HepG2 (cell line): ENCODE measurements around the gene SLC2A6. TPM values are rescaled to one million over a fixed set of nuclear protein-coding genes. Genes with fewer than 3 reads are reported as not detected.

ENCODE experiments used
- ATF7 ChIP-seq, 2 experiments: fragments of 450-650 bp in 1 of 2; sonication (generic) in 1 of 2; formaldehyde crosslinking in 1 of 2; IDR thresholded peaks; 2 replicates each; pipeline versions ENCODE4 v1.4.0 to v1.6.1; 2016 to 2020; ENCODE audit warnings: antibody characterized with exemption in 1 of 2, mild to moderate bottlenecking in 1 of 2, missing genetic modification reagents in 1 of 2
- CBFB ChIP-seq: sonication (generic); formaldehyde crosslinking; IDR thresholded peaks from 2 replicates; pipeline ENCODE4 v1.4.0; 2020; ENCODE audit warnings: missing genetic modification reagents
- MEF2D ChIP-seq: sonication (generic); formaldehyde crosslinking; IDR thresholded peaks from 2 replicates; pipeline ENCODE4 v1.5.1; 2020; ENCODE audit warnings: mild to moderate bottlenecking, missing genetic modification reagents
- NPAS2 ChIP-seq: sonication (generic); formaldehyde crosslinking; IDR thresholded peaks from 2 replicates; pipeline ENCODE4 v1.8.0; 2022; ENCODE audit warnings: mild to moderate bottlenecking, missing genetic modification reagents, borderline replicate concordance
- NR1H2 ChIP-seq: sonication (generic); formaldehyde crosslinking; IDR thresholded peaks from 2 replicates; pipeline ENCODE4 v1.8.1; 2022; ENCODE audit warnings: low read depth, missing genetic modification reagents, borderline replicate concordance
- NR2F1 ChIP-seq, 2 experiments: fragments of 450-650 bp in 1 of 2; formaldehyde crosslinking in 1 of 2; IDR thresholded peaks; 2 replicates each; pipeline versions ENCODE4 v1.5.0 to v1.6.1; 2016 to 2020; ENCODE audit warnings: mild to moderate bottlenecking in 1 of 2, missing compliant biosample characterization in 1 of 2, missing genetic modification reagents in 1 of 2, moderate library complexity in 1 of 2
- PAF1 ChIP-seq: IDR thresholded peaks from 2 replicates; pipeline ENCODE4 v1.6.1; 2016; ENCODE audit warnings: missing genetic modification reagents, missing compliant biosample characterization
- PRPF4 ChIP-seq: fragments of 200-400 bp; formaldehyde crosslinking; IDR thresholded peaks from 2 replicates; pipeline ENCODE4 v1.6.1; 2016; ENCODE audit warnings: low read length, low read depth; ENCODE audit not compliant: poor library complexity, severe bottlenecking
- ZNF225 ChIP-seq: sonication (generic); formaldehyde crosslinking; IDR thresholded peaks from 2 replicates; pipeline ENCODE4 v1.4.0; 2020; ENCODE audit warnings: mild to moderate bottlenecking, missing genetic modification reagents
- ZNF451 ChIP-seq: sonication (generic); formaldehyde crosslinking; IDR thresholded peaks from 2 replicates; pipeline ENCODE4 v1.5.0; 2020; ENCODE audit warnings: mild to moderate bottlenecking, missing genetic modification reagents
- ZNF616 ChIP-seq: sonication (generic); formaldehyde crosslinking; IDR thresholded peaks from 2 replicates; pipeline ENCODE4 v1.5.0; 2020; ENCODE audit warnings: low read depth, mild to moderate bottlenecking, missing genetic modification reagents
- ZNF773 ChIP-seq: sonication (generic); formaldehyde crosslinking; IDR thresholded peaks from 2 replicates; pipeline ENCODE4 v1.4.0; 2020; ENCODE audit warnings: missing genetic modification reagents, borderline replicate concordance
- ZNF776 ChIP-seq: sonication (generic); formaldehyde crosslinking; IDR thresholded peaks from 2 replicates; pipeline ENCODE4 v1.4.0; 2020; ENCODE audit warnings: mild to moderate bottlenecking, missing genetic modification reagents
- ZNF850 ChIP-seq: sonication (generic); formaldehyde crosslinking; conservative IDR thresholded peaks from 2 replicates; pipeline ENCODE4 v1.9.0; 2021; ENCODE audit warnings: mild to moderate bottlenecking, missing genetic modification reagents
- polyA plus RNA-seq, 8 experiments: library from polyadenylated mRNA; depleted of rRNA in 3 of 8; stranded (reverse) in 7 of 8; unstranded in 1 of 8; fragments of >200 nt; fragmentation: Illumina TruSeq in 4 of 8; extraction: Trizol in 4 of 8; gene quantifications; 2 replicates each; pipeline versions ENCODE4 v1.2.1 to v1.2.3, GENCODE V29; 2011 to 2016; ENCODE audit warnings: low read depth in 4 of 8, missing spikeins in 1 of 8, mixed read lengths in 1 of 8; ENCODE audit not compliant: insufficient read depth in 1 of 8
- total RNA-seq, 5 experiments: library from RNA; depleted of rRNA; stranded (reverse); fragments of >200 nt; fragmentation: Illumina TruSeq; extraction: Trizol; gene quantifications; 2 replicates each; pipeline ENCODE4 v1.2.3, GENCODE V29; 2016; ENCODE audit warnings: low read depth in 1 of 5
- TF ChIP-seq, protein P1 (sequence below): sonication (generic); formaldehyde crosslinking; IDR thresholded peaks from 2 replicates; pipeline ENCODE4 v1.8.0; 2022; ENCODE audit warnings: mild to moderate bottlenecking, missing genetic modification reagents, moderate library complexity
- TF ChIP-seq, protein P2 (sequence below): sonication (generic); formaldehyde crosslinking; IDR thresholded peaks from 2 replicates; pipeline ENCODE4 v1.8.1; 2023; ENCODE audit warnings: missing genetic modification reagents, mild to moderate bottlenecking, borderline replicate concordance
- TF ChIP-seq, protein P3 (sequence below): sonication (generic); formaldehyde crosslinking; IDR thresholded peaks from 2 replicates; pipeline ENCODE4 v1.5.1; 2020; ENCODE audit warnings: mild to moderate bottlenecking, missing genetic modification reagents, moderate library complexity
- TF ChIP-seq, protein P4 (sequence below): sonication (generic); formaldehyde crosslinking; IDR thresholded peaks from 2 replicates; pipeline ENCODE4 v1.4.0; 2020; ENCODE audit warnings: missing genetic modification reagents, borderline replicate concordance

Gene SLC2A6
- total and polyA plus RNA-seq, 2 of the 13 experiments (the other 11 are each of a cell fraction or from before 2014, with no cell fraction given) = 4.1 to 15.0 TPM

DNA sequence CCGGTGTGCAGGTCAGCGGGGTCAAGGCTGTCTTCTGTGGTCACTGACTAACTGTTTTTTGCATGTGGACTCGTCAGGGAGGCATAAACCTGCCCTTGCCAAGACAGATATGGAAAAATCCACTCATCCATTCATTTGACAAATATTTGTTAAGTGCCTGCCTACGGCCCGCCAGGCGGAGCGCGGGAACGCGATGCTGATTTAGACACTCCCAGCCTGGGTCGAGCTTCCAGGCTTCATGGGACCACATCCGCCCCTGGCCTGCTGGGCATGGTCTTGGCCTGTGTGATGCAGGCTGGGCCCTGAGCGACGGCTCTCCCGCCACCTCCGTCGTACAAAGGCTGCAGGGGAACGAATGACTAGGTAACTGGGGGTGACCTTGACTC is 27.7 kb upstream of the SLC2A6 start (continued):
- TF ChIP-seq, protein P1, sequence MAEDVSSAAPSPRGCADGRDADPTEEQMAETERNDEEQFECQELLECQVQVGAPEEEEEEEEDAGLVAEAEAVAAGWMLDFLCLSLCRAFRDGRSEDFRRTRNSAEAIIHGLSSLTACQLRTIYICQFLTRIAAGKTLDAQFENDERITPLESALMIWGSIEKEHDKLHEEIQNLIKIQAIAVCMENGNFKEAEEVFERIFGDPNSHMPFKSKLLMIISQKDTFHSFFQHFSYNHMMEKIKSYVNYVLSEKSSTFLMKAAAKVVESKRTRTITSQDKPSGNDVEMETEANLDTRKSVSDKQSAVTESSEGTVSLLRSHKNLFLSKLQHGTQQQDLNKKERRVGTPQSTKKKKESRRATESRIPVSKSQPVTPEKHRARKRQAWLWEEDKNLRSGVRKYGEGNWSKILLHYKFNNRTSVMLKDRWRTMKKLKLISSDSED (CRISPR knock-in tag) = no peak
- TF ChIP-seq NPAS2 (CRISPR knock-in tag) (no peak), ZNF616 (CRISPR knock-in tag) (no peak), NR1H2 (CRISPR knock-in tag) (no peak), PRPF4 (no peak), ATF7 (IDR thresholded peaks at IDR 0.05) (no peak), ATF7 (CRISPR knock-in tag; IDR thresholded peaks at IDR 0.05) (no peak), ZNF225 (no peak), NR2F1 (CRISPR knock-in tag; IDR thresholded peaks at IDR 0.05) (peak; percentile 95 to 97), PAF1 (no peak), ZNF451 (CRISPR knock-in tag) (no peak), ZNF773 (CRISPR knock-in tag) (0 out of 2 replicates have a peak, but pooled peaks have one; percentile 66), MEF2D (CRISPR knock-in tag) (peak; percentile 83), CBFB (CRISPR knock-in tag) (peak; percentile 88), ZNF850 (CRISPR knock-in tag) (no peak), ZNF776 (no peak; the same call in 1 of the 2 replicates)
- TF ChIP-seq, protein P2, sequence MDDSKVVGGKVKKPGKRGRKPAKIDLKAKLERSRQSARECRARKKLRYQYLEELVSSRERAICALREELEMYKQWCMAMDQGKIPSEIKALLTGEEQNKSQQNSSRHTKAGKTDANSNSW (CRISPR knock-in tag) = no peak
- TF ChIP-seq, protein P3, sequence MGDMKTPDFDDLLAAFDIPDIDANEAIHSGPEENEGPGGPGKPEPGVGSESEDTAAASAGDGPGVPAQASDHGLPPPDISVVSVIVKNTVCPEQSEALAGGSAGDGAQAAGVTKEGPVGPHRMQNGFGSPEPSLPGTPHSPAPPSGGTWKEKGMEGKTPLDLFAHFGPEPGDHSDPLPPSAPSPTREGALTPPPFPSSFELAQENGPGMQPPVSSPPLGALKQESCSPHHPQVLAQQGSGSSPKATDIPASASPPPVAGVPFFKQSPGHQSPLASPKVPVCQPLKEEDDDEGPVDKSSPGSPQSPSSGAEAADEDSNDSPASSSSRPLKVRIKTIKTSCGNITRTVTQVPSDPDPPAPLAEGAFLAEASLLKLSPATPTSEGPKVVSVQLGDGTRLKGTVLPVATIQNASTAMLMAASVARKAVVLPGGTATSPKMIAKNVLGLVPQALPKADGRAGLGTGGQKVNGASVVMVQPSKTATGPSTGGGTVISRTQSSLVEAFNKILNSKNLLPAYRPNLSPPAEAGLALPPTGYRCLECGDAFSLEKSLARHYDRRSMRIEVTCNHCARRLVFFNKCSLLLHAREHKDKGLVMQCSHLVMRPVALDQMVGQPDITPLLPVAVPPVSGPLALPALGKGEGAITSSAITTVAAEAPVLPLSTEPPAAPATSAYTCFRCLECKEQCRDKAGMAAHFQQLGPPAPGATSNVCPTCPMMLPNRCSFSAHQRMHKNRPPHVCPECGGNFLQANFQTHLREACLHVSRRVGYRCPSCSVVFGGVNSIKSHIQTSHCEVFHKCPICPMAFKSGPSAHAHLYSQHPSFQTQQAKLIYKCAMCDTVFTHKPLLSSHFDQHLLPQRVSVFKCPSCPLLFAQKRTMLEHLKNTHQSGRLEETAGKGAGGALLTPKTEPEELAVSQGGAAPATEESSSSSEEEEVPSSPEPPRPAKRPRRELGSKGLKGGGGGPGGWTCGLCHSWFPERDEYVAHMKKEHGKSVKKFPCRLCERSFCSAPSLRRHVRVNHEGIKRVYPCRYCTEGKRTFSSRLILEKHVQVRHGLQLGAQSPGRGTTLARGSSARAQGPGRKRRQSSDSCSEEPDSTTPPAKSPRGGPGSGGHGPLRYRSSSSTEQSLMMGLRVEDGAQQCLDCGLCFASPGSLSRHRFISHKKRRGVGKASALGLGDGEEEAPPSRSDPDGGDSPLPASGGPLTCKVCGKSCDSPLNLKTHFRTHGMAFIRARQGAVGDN (CRISPR knock-in tag) = peak; percentile 98
- TF ChIP-seq, protein P4, sequence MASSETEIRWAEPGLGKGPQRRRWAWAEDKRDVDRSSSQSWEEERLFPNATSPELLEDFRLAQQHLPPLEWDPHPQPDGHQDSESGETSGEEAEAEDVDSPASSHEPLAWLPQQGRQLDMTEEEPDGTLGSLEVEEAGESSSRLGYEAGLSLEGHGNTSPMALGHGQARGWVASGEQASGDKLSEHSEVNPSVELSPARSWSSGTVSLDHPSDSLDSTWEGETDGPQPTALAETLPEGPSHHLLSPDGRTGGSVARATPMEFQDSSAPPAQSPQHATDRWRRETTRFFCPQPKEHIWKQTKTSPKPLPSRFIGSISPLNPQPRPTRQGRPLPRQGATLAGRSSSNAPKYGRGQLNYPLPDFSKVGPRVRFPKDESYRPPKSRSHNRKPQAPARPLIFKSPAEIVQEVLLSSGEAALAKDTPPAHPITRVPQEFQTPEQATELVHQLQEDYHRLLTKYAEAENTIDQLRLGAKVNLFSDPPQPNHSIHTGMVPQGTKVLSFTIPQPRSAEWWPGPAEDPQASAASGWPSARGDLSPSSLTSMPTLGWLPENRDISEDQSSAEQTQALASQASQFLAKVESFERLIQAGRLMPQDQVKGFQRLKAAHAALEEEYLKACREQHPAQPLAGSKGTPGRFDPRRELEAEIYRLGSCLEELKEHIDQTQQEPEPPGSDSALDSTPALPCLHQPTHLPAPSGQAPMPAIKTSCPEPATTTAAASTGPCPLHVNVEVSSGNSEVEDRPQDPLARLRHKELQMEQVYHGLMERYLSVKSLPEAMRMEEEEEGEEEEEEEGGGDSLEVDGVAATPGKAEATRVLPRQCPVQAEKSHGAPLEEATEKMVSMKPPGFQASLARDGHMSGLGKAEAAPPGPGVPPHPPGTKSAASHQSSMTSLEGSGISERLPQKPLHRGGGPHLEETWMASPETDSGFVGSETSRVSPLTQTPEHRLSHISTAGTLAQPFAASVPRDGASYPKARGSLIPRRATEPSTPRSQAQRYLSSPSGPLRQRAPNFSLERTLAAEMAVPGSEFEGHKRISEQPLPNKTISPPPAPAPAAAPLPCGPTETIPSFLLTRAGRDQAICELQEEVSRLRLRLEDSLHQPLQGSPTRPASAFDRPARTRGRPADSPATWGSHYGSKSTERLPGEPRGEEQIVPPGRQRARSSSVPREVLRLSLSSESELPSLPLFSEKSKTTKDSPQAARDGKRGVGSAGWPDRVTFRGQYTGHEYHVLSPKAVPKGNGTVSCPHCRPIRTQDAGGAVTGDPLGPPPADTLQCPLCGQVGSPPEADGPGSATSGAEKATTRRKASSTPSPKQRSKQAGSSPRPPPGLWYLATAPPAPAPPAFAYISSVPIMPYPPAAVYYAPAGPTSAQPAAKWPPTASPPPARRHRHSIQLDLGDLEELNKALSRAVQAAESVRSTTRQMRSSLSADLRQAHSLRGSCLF = no peak
